ENCODE measurements around the gene RBPMS2.
"Not testable (repeated sequence)": the region's sequence is repeated elsewhere in the genome, so short reads cannot be mapped to it uniquely, and the experiment has no call there.

Gene RBPMS2

GRCh38 chr15:64751464-64751863, 23.9 kb downstream of the RBPMS2 start:
- no peak overlapping the region for H3K27ac ChIP-seq (ENCODE audit: low read length)
- H3K4me3 ChIP-seq (ENCODE audit: low read length), result no peak overlapping the region
- H3K36me3 ChIP-seq (ENCODE audit: control insufficient read depth, low read depth, low read length), result peaks cover 33% of the 10 kb centered on the region
- peaks cover 15% of the 10 kb centered on the region for H3K4me1 ChIP-seq (ENCODE audit: control insufficient read depth, low read depth, low read length)
- no peak overlapping the region for H3K9ac ChIP-seq (ENCODE audit: low read length)
- H3K9me3 ChIP-seq (ENCODE audit: control insufficient read depth, low read depth, low read length), result no peaks in the 10 kb centered on the region
- no peaks in the 10 kb centered on the region for H3K27me3 ChIP-seq (ENCODE audit: control insufficient read depth, insufficient read depth, low read length)

- no peak overlapping the region for H3K4me3 ChIP-seq (ENCODE audit: low read length)
- no peaks in the 10 kb centered on the region for H3K9me3 ChIP-seq (ENCODE audit: control insufficient read depth, low read depth, low read length)
- no peak overlapping the region for H3K9ac ChIP-seq (ENCODE audit: low read length)
- no peak overlapping the region for H3K27ac ChIP-seq (ENCODE audit: low read length)
- peaks cover 15% of the 10 kb centered on the region for H3K4me1 ChIP-seq (ENCODE audit: control insufficient read depth, low read depth, low read length)
- no peaks in the 10 kb centered on the region for H3K27me3 ChIP-seq (ENCODE audit: control insufficient read depth, insufficient read depth, low read length)
- peaks cover 40% of the 10 kb centered on the region for H3K36me3 ChIP-seq (ENCODE audit: control insufficient read depth, low read depth, low read length)
Observed at GRCh38 chr15:64749999-64750657, 25.3 kb downstream of the RBPMS2 start.

- H3K4me1 ChIP-seq (ENCODE audit: control insufficient read depth, low read depth, low read length), result peaks cover 15% of the 10 kb centered on the region
- no peak overlapping the region for H3K27ac ChIP-seq (ENCODE audit: low read length)
- no peak overlapping the region for H3K9ac ChIP-seq (ENCODE audit: low read length)
- H3K4me3 ChIP-seq (ENCODE audit: low read length), result no peak overlapping the region
- peaks cover 40% of the 10 kb centered on the region for H3K36me3 ChIP-seq (ENCODE audit: control insufficient read depth, low read depth, low read length)
- H3K9me3 ChIP-seq (ENCODE audit: control insufficient read depth, low read depth, low read length), result no peaks in the 10 kb centered on the region
- H3K27me3 ChIP-seq (ENCODE audit: control insufficient read depth, insufficient read depth, low read length), result no peaks in the 10 kb centered on the region
Observed at GRCh38 chr15:64749167-64749566, 26.2 kb downstream of the RBPMS2 start.

- Histone ChIP-seq H3K9me3 (ENCODE audit: control insufficient read depth, low read depth, low read length) (no peaks in the 10 kb centered on the region), H3K27ac (ENCODE audit: low read length) (no peak overlapping the region), H3K4me1 (ENCODE audit: control insufficient read depth, low read depth, low read length) (peaks cover 15% of the 10 kb centered on the region), H3K27me3 (ENCODE audit: control insufficient read depth, insufficient read depth, low read length) (no peaks in the 10 kb centered on the region), H3K9ac (ENCODE audit: low read length) (no peak overlapping the region), H3K4me3 (ENCODE audit: low read length) (no peak overlapping the region), H3K36me3 (ENCODE audit: control insufficient read depth, low read depth, low read length) (peaks cover 42% of the 10 kb centered on the region)
Observed at GRCh38 chr15:64748251-64748650, 27.1 kb downstream of the RBPMS2 start.

- Histone ChIP-seq H3K4me3 (ENCODE audit: low read length) (no peak overlapping the region), H3K27me3 (ENCODE audit: control insufficient read depth, insufficient read depth, low read length) (no peaks in the 10 kb centered on the region), H3K36me3 (ENCODE audit: control insufficient read depth, low read depth, low read length) (peaks cover 46% of the 10 kb centered on the region), H3K27ac (ENCODE audit: low read length) (no peak overlapping the region), H3K9me3 (ENCODE audit: control insufficient read depth, low read depth, low read length) (no peaks in the 10 kb centered on the region), H3K4me1 (ENCODE audit: control insufficient read depth, low read depth, low read length) (peaks cover 15% of the 10 kb centered on the region), H3K9ac (ENCODE audit: low read length) (no peak overlapping the region)
Observed at GRCh38 chr15:64747578-64747977, 27.8 kb downstream of the RBPMS2 start.

GRCh38 chr15:64746921-64747320, 28.5 kb downstream of the RBPMS2 start:
- H3K4me1 ChIP-seq (ENCODE audit: control insufficient read depth, low read depth, low read length), result peaks cover 11% of the 10 kb centered on the region
- no peak overlapping the region for H3K27ac ChIP-seq (ENCODE audit: low read length)

GRCh38 chr15:64746356-64746755, 29.0 kb downstream of the RBPMS2 start:
- no peak overlapping the region for H3K9ac ChIP-seq (ENCODE audit: low read length)
- no peak overlapping the region for H3K4me3 ChIP-seq (ENCODE audit: low read length)
- no peaks in the 10 kb centered on the region for H3K27me3 ChIP-seq (ENCODE audit: control insufficient read depth, insufficient read depth, low read length)
- H3K9me3 ChIP-seq (ENCODE audit: control insufficient read depth, low read depth, low read length), result no peaks in the 10 kb centered on the region
- no peak overlapping the region for H3K27ac ChIP-seq (ENCODE audit: low read length)
- H3K36me3 ChIP-seq (ENCODE audit: control insufficient read depth, low read depth, low read length), result peaks cover 58% of the 10 kb centered on the region
- peaks cover 11% of the 10 kb centered on the region for H3K4me1 ChIP-seq (ENCODE audit: control insufficient read depth, low read depth, low read length)

More at GRCh38 chr15:64746921-64747320, 28.5 kb downstream of the RBPMS2 start:
- no peaks in the 10 kb centered on the region for H3K27me3 ChIP-seq (ENCODE audit: control insufficient read depth, insufficient read depth, low read length)
- H3K9me3 ChIP-seq (ENCODE audit: control insufficient read depth, low read depth, low read length), result no peaks in the 10 kb centered on the region
- H3K4me3 ChIP-seq (ENCODE audit: low read length), result no peak overlapping the region
- peaks cover 53% of the 10 kb centered on the region for H3K36me3 ChIP-seq (ENCODE audit: control insufficient read depth, low read depth, low read length)
- H3K9ac ChIP-seq (ENCODE audit: low read length), result no peak overlapping the region

GRCh38 chr15:64743691-64744090, 31.7 kb downstream of the RBPMS2 start:
- no peak overlapping the region for H3K27ac ChIP-seq (ENCODE audit: low read length)
- no peaks in the 10 kb centered on the region for H3K9me3 ChIP-seq (ENCODE audit: control insufficient read depth, low read depth, low read length)
- peaks cover 77% of the 10 kb centered on the region for H3K36me3 ChIP-seq (ENCODE audit: control insufficient read depth, low read depth, low read length)
- H3K4me1 ChIP-seq (ENCODE audit: control insufficient read depth, low read depth, low read length), result no peaks in the 10 kb centered on the region
- H3K4me3 ChIP-seq (ENCODE audit: low read length), result no peak overlapping the region
- H3K27me3 ChIP-seq (ENCODE audit: control insufficient read depth, insufficient read depth, low read length), result no peaks in the 10 kb centered on the region
- no peak overlapping the region for H3K9ac ChIP-seq (ENCODE audit: low read length)

GRCh38 chr15:64742921-64743320, 32.5 kb downstream of the RBPMS2 start:
- Histone ChIP-seq H3K27me3 (ENCODE audit: control insufficient read depth, insufficient read depth, low read length) (no peaks in the 10 kb centered on the region), H3K9me3 (ENCODE audit: control insufficient read depth, low read depth, low read length) (no peaks in the 10 kb centered on the region), H3K27ac (ENCODE audit: low read length) (no peak overlapping the region), H3K4me1 (ENCODE audit: control insufficient read depth, low read depth, low read length) (no peaks in the 10 kb centered on the region), H3K9ac (ENCODE audit: low read length) (no peak overlapping the region), H3K36me3 (ENCODE audit: control insufficient read depth, low read depth, low read length) (peaks cover 71% of the 10 kb centered on the region), H3K4me3 (ENCODE audit: low read length) (no peak overlapping the region)

- no peak overlapping the region for H3K9ac ChIP-seq (ENCODE audit: low read length)
- H3K27me3 ChIP-seq (ENCODE audit: control insufficient read depth, insufficient read depth, low read length), result no peaks in the 10 kb centered on the region
- no peak overlapping the region for H3K4me3 ChIP-seq (ENCODE audit: low read length)
- H3K9me3 ChIP-seq (ENCODE audit: control insufficient read depth, low read depth, low read length), result no peaks in the 10 kb centered on the region
- H3K27ac ChIP-seq (ENCODE audit: low read length), result no peak overlapping the region
- no peaks in the 10 kb centered on the region for H3K4me1 ChIP-seq (ENCODE audit: control insufficient read depth, low read depth, low read length)
- peaks cover 66% of the 10 kb centered on the region for H3K36me3 ChIP-seq (ENCODE audit: control insufficient read depth, low read depth, low read length)
Observed at GRCh38 chr15:64742385-64742784, 33.0 kb downstream of the RBPMS2 start.

- not testable (repeated sequence) for H3K27me3 ChIP-seq (ENCODE audit: control insufficient read depth, insufficient read depth, low read length); H3K4me1 ChIP-seq (ENCODE audit: control insufficient read depth, low read depth, low read length); H3K9ac ChIP-seq (ENCODE audit: low read length); H3K27ac ChIP-seq (ENCODE audit: low read length); H3K9me3 ChIP-seq (ENCODE audit: control insufficient read depth, low read depth, low read length); H3K4me3 ChIP-seq (ENCODE audit: low read length)
- H3K36me3 ChIP-seq (ENCODE audit: control insufficient read depth, low read depth, low read length), result peaks cover 59% of the 10 kb centered on the region
Observed at GRCh38 chr15:64741708-64742107, 33.7 kb downstream of the RBPMS2 start.
